ENCODE results near the gene FUT1. TPM values are rescaled to one million over a fixed set of nuclear protein-coding genes. Genes with fewer than 3 reads are reported as not detected.
"Not testable (repeated sequence)": the region's sequence is repeated elsewhere in the genome, so short reads cannot be mapped to it uniquely, and the experiment has no call there.

The FUT1 gene
- total RNA-seq, 4 donors from 2014 or later, result 1.7 to 3.0 (median 2.0) TPM

- intact Hi-C loops (cut with DNase I), result no loop called here
- Histone ChIP-seq H3K36me3 (no peaks in the 10 kb centered on the region), H3K4me3 (replicated peaks in 1 of 3) (peak overlapping the region; percentile 39 to 52 (median 43)), H3K27me3 (no peaks in the 10 kb centered on the region), H3K27ac (peak overlapping the region; percentile 64 to 80 (median 70)), H3K9me3 (no peaks in the 10 kb centered on the region), H3K4me1 (peaks cover 23 to 37% of the 10 kb centered on the region in 2 donors)
- peak; percentile 100 for DNase-seq
- peak in 1 of 2 donors; percentile 11 for TF ChIP-seq POLR2A (IDR thresholded peaks at IDR 0.05)
- no peak for TF ChIP-seq CTCF (IDR thresholded peaks at IDR 0.05)
- WGBS, 2 donors, result 15 to 30% methylated on average over 34 to 42 of the region's 42 CpGs
These were observed 31.7 kb downstream of the FUT1 start for GRCh38 chr19:48720613-48721296.

GRCh38 chr19:48720251-48720612 is 32.2 kb downstream of the FUT1 start:
- no peaks in the 10 kb centered on the region for H3K27me3 ChIP-seq
- no peak overlapping the region for H3K4me3 ChIP-seq (replicated peaks in 1 of 3)
- intact Hi-C loops (cut with DNase I), result no loop called here
- no peaks in the 10 kb centered on the region for H3K9me3 ChIP-seq
- WGBS, 2 donors, result 36 to 42% methylated on average over 11 to 12 of the region's 12 CpGs
- H3K36me3 ChIP-seq, result no peaks in the 10 kb centered on the region
- DNase-seq, result no peak
- TF ChIP-seq CTCF (IDR thresholded peaks at IDR 0.05), result no peak
- TF ChIP-seq POLR2A (IDR thresholded peaks at IDR 0.05), result no peak
- H3K27ac ChIP-seq, result peak overlapping the region in 1 of 3 donors; percentile 80
- peaks cover 23 to 42% of the 10 kb centered on the region in 2 donors for H3K4me1 ChIP-seq

- H3K9me3 ChIP-seq, result no peaks in the 10 kb centered on the region
- intact Hi-C loops (cut with DNase I), result no loop called here
- DNase-seq, result no peak
- H3K4me1 ChIP-seq, result peaks cover 26 to 45% of the 10 kb centered on the region in 2 donors
- H3K27ac ChIP-seq, result peak within 1 kb of the TSS in 1 of 3 donors; percentile 80
- no peaks in the 10 kb centered on the region for H3K36me3 ChIP-seq
- 75 to 76% methylated on average over 28 to 29 of the region's 33 CpGs for WGBS, 2 donors
- H3K4me3 ChIP-seq (replicated peaks in 1 of 3), result peak within 1 kb of the TSS in 2 of 3 donors; percentile 39 to 43
- no peaks in the 10 kb centered on the region for H3K27me3 ChIP-seq
- no peak for TF ChIP-seq POLR2A (IDR thresholded peaks at IDR 0.05)
- no peak for TF ChIP-seq CTCF (IDR thresholded peaks at IDR 0.05)
These were observed 32.9 kb downstream of the FUT1 start, which contains the start of gene MAMSTR for GRCh38 chr19:48719263-48720171. Gene MAMSTR (minus strand): TSS chr19:48719725. CDS start chr19:48719031, 694 bp downstream.

DNA sequence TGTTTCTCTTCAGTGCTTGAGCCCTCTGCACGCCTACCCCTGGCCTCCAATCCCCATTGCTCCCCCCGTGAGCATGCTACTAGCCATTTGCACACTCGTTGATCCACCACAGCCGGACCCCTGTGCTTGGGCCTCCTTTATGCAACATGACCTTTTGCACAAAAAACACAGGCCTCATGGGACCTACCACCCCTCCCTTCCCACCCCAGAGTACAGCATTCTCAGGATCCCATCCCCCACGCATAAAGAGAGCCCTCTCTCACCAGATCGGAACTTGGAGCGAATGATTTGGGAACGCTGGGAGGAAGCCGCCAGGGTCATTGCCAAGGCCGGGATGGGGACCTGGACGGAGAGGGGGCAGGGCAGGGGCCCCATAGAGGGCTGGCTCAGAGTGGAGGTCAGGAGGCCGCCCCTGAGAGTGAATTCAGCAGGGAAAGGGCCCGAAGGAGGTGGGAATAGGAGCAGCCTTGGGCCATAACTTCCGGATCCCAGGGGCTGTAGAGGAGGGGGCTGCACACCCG is 33.7 kb downstream of the FUT1 start:
- Histone ChIP-seq H3K9me3 (no peaks in the 10 kb centered on the region), H3K36me3 (no peaks in the 10 kb centered on the region), H3K4me3 (replicated peaks in 1 of 3) (no peak overlapping the region), H3K27me3 (no peaks in the 10 kb centered on the region), H3K27ac (peak overlapping the region in 1 of 3 donors; percentile 24), H3K4me1 (peaks cover 25 to 43% of the 10 kb centered on the region in 2 donors)
- WGBS, 2 donors, result 46 to 63% methylated on average over 11 to 15 of the region's 15 CpGs
- intact Hi-C loops (cut with DNase I), result no loop called here
- no peak for DNase-seq
- TF ChIP-seq CTCF (IDR thresholded peaks at IDR 0.05), result no peak
- no peak for TF ChIP-seq POLR2A (IDR thresholded peaks at IDR 0.05)

GRCh38 chr19:48718106-48718505 is 34.3 kb downstream of the FUT1 start:
- H3K27me3 ChIP-seq; H3K27ac ChIP-seq; intact Hi-C loops (cut with DNase I): not testable (repeated sequence)

More at GRCh38 chr19:48718106-48718505, 34.3 kb downstream of the FUT1 start:
- not testable (repeated sequence) for H3K36me3 ChIP-seq; H3K9me3 ChIP-seq; H3K4me3 ChIP-seq (replicated peaks in 1 of 3)
- 51 to 58% methylated on average over 13 of the region's 13 CpGs for WGBS, 2 donors
- DNase-seq, result peak; percentile 66 to 70
- peaks cover 25 to 47% of the 10 kb centered on the region in 2 donors for H3K4me1 ChIP-seq
